Cardiac muscle cell (in vitro differentiated cells and primary cell): Measurements from ENCODE around the gene TBC1D9B. TPM values are rescaled to one million over a fixed set of nuclear protein-coding genes. Genes with fewer than 3 reads are reported as not detected.

Experiments
- DNase-seq, 2 donors: peaks; one replicate each; pipeline versions ENCODE4 v3.0.0 to v3.0.0-alpha.2; 2010 to 2017; ENCODE audit warnings: low read depth in 1 of 2, low spot score in 1 of 2
- H3K27ac ChIP-seq: fragments of 200-600 bp; sonication (generic); 2 replicates; pipeline ENCODE4 v1.5.1; 2016
- H3K27me3 ChIP-seq: fragments of 200-600 bp; sonication (generic); 2 replicates; pipeline ENCODE4 v1.6.0; 2016; ENCODE audit warnings: control low read depth
- H3K36me3 ChIP-seq: fragments of 200-600 bp; sonication (generic); 2 replicates; pipeline ENCODE4 v1.5.1; 2016; ENCODE audit warnings: control low read depth
- H3K4me1 ChIP-seq: fragments of 200-600 bp; sonication (generic); 2 replicates; pipeline ENCODE4 v1.8.1; 2017; ENCODE audit warnings: low read depth, mild to moderate bottlenecking, mixed run types
- H3K4me3 ChIP-seq: fragments of 200-600 bp; sonication (generic); 2 replicates; pipeline ENCODE4 v1.5.1; 2016; ENCODE audit warnings: mild to moderate bottlenecking
- H3K9me3 ChIP-seq: fragments of 200-600 bp; sonication (generic); 2 replicates; pipeline ENCODE4 v1.5.1; 2017; ENCODE audit warnings: low read depth, mild to moderate bottlenecking, control low read depth
- CTCF ChIP-seq: IDR thresholded peaks from 2 replicates; pipeline ENCODE4 v1.5.1; 2012; ENCODE audit warnings: low read depth, mild to moderate bottlenecking, low read length
- polyA plus RNA-seq: library from polyadenylated mRNA; unstranded; fragments of >200 nt; fragmentation: Nextera tagmentation; extraction: Ambion mirVana; gene quantifications from 2 replicates; pipeline ENCODE4 v1.2.1, GENCODE V29; 2016
- total RNA-seq: library from RNA; depleted of rRNA; stranded (reverse); fragments of >200 nt; gene quantifications from 2 replicates; pipeline ENCODE4 v1.2.3, GENCODE V29; 2016

The TBC1D9B gene
- total and polyA plus RNA-seq, 2 experiments from 2014 or later: 63.6 to 113 TPM

- no peak for DNase-seq
- no peaks in the 10 kb centered on the region for H3K9me3 ChIP-seq
- H3K27ac ChIP-seq: no peak overlapping the region
- peaks cover 26% of the 10 kb centered on the region for H3K4me1 ChIP-seq
- H3K27me3 ChIP-seq: no peaks in the 10 kb centered on the region
- TF ChIP-seq CTCF: no peak
- no peak overlapping the region for H3K4me3 ChIP-seq
- peaks cover 14% of the 10 kb centered on the region for H3K36me3 ChIP-seq
Measured at GRCh38 chr5:179867079-179867465, 40.6 kb downstream of the TBC1D9B start.

- Histone ChIP-seq H3K36me3 (peaks cover 14% of the 10 kb centered on the region), H3K4me1 (peaks cover 26% of the 10 kb centered on the region), H3K4me3 (no peak overlapping the region), H3K9me3 (no peaks in the 10 kb centered on the region), H3K27me3 (no peaks in the 10 kb centered on the region), H3K27ac (no peak overlapping the region)
- DNase-seq: no peak
- no peak for TF ChIP-seq CTCF
Measured at GRCh38 chr5:179866241-179867078, 41.2 kb downstream of the TBC1D9B start.

GRCh38 chr5:179865491-179866240 is 42.0 kb downstream of the TBC1D9B start:
- H3K4me3 ChIP-seq: no peak overlapping the region
- H3K27me3 ChIP-seq: no peaks in the 10 kb centered on the region
- peaks cover 14% of the 10 kb centered on the region for H3K36me3 ChIP-seq
- no peaks in the 10 kb centered on the region for H3K9me3 ChIP-seq
- no peak for DNase-seq
- H3K4me1 ChIP-seq: peaks cover 20% of the 10 kb centered on the region
- no peak overlapping the region for H3K27ac ChIP-seq
- TF ChIP-seq CTCF: no peak

GRCh38 chr5:179864686-179865085 is 43.0 kb downstream of the TBC1D9B start:
- H3K9me3 ChIP-seq: no peaks in the 10 kb centered on the region
- DNase-seq: no peak
- H3K36me3 ChIP-seq: peaks cover 14% of the 10 kb centered on the region
- no peak for TF ChIP-seq CTCF
- peaks cover 18% of the 10 kb centered on the region for H3K4me1 ChIP-seq
- no peaks in the 10 kb centered on the region for H3K27me3 ChIP-seq
- H3K27ac ChIP-seq: no peak overlapping the region
- no peak overlapping the region for H3K4me3 ChIP-seq

GRCh38 chr5:179863449-179864085 is 44.1 kb downstream of the TBC1D9B start:
- no peak overlapping the region for H3K4me3 ChIP-seq
- no peak overlapping the region for H3K27ac ChIP-seq
- no peak for TF ChIP-seq CTCF
- no peak for DNase-seq
- no peaks in the 10 kb centered on the region for H3K9me3 ChIP-seq
- peaks cover 12% of the 10 kb centered on the region for H3K4me1 ChIP-seq
- H3K36me3 ChIP-seq: peaks cover 14% of the 10 kb centered on the region
- H3K27me3 ChIP-seq: no peaks in the 10 kb centered on the region
